Activated naive CD8-positive, alpha-beta T cell treated with anti-CD3 and anti-CD28 coated beads, Interleukin-2, amount 10 ng/mL, durations not matched to agents 7 days and 5 days (primary cell): ENCODE measurements around the gene BCL2L2. TPM values are rescaled to one million over a fixed set of nuclear protein-coding genes. Genes with fewer than 3 reads are reported as not detected.

Experiments used
- ATAC-seq: fragments of 150-1000 bp; cut with Tn5 transposase; one replicate; pipeline ENCODE4 v1.10.0; 2021; ENCODE audit warnings: low read depth, moderate library complexity
- POLR2A ChIA-PET: fragments of 350-600 bp; sonication (Branson Sonifier 250); formaldehyde crosslinking; loops from one replicate; lab custom pipeline; 2021; ENCODE audit warnings: antibody characterized with exemption; lab: Charles Lee
- DNase-seq: peaks from one replicate; pipeline ENCODE4 v3.0.0; 2021
- H3K27ac Mint-ChIP-seq: one replicate; pipeline ENCODE4 v1.8.0; 2022; ENCODE audit warnings: mild to moderate bottlenecking, mixed read lengths
- H3K27me3 Mint-ChIP-seq: one replicate; pipeline ENCODE4 v1.8.0; 2022; ENCODE audit warnings: mild to moderate bottlenecking, moderate library complexity, mixed read lengths
- H3K36me3 Mint-ChIP-seq: one replicate; pipeline ENCODE4 v1.8.0; 2021; ENCODE audit warnings: mild to moderate bottlenecking, mixed read lengths
- H3K4me1 Mint-ChIP-seq: one replicate; pipeline ENCODE4 v1.8.0; 2021; ENCODE audit warnings: mixed read lengths
- H3K4me3 Mint-ChIP-seq: one replicate; pipeline ENCODE4 v1.8.0; 2022; ENCODE audit warnings: mild to moderate bottlenecking, moderate library complexity, mixed read lengths
- H3K9me3 Mint-ChIP-seq: one replicate; pipeline ENCODE4 v1.8.0; 2021; ENCODE audit warnings: mixed read lengths
- total RNA-seq, 2 experiments: library from RNA; stranded (reverse); gene quantifications; one replicate each; pipeline ENCODE4 v1.2.3, GENCODE V29; 2021

The BCL2L2 gene
- total RNA-seq, 2 experiments from 2014 or later = 3.7 to 5.7 TPM

DNA sequence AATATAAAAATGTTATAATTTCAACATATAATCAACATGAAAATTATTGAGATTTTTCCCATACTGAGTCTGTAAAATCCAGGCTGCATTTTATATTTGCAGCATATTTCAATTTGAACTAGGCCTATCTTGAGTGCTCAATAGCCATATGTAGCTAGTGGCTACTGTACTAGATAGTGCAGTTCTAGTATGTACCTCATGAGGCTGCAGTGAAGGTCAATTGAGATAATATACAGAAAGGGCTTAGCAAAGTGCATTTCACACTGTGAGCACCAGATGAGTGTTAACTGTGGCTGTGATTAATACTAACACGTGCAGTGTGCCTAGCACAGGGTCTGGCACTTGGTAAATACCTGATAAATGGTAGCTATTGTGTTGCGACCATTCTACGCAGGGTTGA lies 51.4 kb downstream of the BCL2L2 start:
- Mint-ChIP-seq H3K36me3 (no peaks in the 10 kb centered on the region), H3K27ac (no peak overlapping the region), H3K4me3 (no peak overlapping the region), H3K9me3 (no peaks in the 10 kb centered on the region), H3K4me1 (peaks cover under 1% of the 10 kb centered on the region), H3K27me3 (peaks cover 26% of the 10 kb centered on the region)
- DNase-seq (no peak), ATAC-seq (no peak)
- POLR2A ChIA-PET = no interaction called here

DNA sequence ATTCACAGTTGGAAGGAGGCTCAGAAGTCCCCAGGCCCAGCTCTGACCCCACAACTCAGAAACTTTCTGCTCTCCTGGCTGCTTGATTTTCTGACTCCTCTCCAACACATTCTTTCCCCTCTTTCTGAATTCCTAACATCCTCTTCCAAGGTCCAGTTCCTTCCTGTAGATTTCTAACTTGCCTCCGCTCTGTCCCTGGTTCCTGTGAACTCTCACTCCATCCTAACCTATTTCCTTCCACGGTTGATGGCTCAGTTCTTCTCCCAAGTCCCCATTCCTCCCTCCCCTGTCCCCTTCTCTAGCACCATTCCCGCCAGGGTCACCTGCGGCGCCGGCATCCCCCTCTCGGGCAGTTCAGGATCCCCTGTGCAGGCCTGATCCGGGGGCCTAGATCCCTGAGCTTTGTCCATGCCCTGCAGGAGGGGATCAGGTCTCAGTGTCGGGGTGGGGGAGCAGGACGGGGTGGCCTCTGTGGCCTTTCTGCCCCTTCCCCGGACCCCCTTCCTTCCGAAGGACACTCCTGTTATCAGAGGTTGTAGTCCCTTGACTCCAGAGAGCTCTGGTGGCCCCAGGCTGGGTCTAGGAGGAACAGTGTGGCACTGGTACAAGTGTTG lies 52.0 kb downstream of the BCL2L2 start:
- no peaks in the 10 kb centered on the region for H3K36me3 Mint-ChIP-seq
- H3K4me1 Mint-ChIP-seq = no peaks in the 10 kb centered on the region
- ATAC-seq = no peak
- POLR2A ChIA-PET = no interaction called here
- H3K27me3 Mint-ChIP-seq = peaks cover 26% of the 10 kb centered on the region
- H3K4me3 Mint-ChIP-seq = no peak overlapping the region
- no peaks in the 10 kb centered on the region for H3K9me3 Mint-ChIP-seq
- no peak for DNase-seq
- H3K27ac Mint-ChIP-seq = no peak overlapping the region

DNA sequence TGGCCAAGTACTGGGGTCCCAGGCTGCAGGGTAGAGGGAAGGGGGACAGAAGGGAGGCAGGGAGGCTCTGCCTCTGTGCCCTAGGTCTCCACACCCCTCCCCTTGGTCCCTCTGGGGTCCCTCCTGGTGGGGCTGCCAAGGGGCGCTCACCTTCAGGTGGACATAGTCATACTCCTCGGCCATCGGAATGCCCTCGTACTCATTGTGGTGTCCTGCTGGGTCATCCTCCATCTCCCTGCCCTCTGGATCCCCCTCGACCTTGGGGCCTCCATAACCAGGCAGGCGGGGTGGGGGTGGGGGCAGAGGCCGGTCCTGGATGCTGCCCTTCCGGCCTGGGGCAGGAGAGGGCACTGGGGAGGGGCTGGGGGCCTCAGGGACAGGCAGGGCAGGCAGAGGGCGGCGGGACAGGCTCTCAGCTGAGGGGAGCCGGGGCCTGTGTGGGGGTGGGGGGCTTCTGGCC lies 52.6 kb downstream of the BCL2L2 start:
- H3K9me3 Mint-ChIP-seq = no peaks in the 10 kb centered on the region
- no peak for DNase-seq
- peaks cover 26% of the 10 kb centered on the region for H3K27me3 Mint-ChIP-seq
- ATAC-seq = no peak
- H3K4me3 Mint-ChIP-seq = no peak overlapping the region
- POLR2A ChIA-PET = no interaction called here
- H3K36me3 Mint-ChIP-seq = no peaks in the 10 kb centered on the region
- no peaks in the 10 kb centered on the region for H3K4me1 Mint-ChIP-seq
- no peak overlapping the region for H3K27ac Mint-ChIP-seq

DNA sequence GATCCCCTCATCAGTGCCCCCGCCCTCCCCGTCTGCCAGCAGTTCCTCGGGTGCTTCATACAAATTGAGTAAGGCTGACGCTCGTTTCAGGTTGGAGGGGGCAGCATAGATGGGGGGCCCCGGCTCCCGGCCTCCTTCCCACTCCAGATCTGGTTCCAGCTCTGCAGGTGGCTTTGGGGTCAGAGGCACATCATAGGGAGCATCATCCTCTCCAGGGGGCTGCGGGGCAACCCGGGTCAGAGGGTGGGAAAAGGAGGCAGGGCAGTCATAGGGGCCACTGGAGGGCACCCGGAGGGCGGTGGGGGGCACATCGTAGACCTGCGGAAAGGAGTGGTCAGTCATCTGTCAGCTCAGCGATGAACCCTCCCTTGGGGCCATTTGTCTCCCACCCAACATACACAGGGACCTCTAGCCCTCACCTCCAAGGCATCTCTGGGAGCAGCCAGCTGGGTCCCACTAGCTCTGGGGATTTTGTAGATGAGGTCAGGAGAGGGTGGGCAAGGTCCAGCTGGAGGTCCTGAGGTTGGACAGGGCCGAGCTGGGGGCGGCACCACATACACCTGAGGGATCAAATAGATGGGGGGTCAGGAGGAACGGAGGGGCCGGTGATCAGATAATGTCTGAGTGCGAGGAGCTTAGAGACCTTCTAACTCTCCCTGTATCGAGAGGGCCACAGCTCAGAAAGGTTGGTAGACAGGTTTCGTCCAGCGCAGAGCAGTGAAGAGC lies 53.3 kb downstream of the BCL2L2 start:
- H3K36me3 Mint-ChIP-seq = no peaks in the 10 kb centered on the region
- H3K4me3 Mint-ChIP-seq = no peak overlapping the region
- H3K27ac Mint-ChIP-seq = no peak overlapping the region
- DNase-seq (no peak), ATAC-seq (no peak)
- no peaks in the 10 kb centered on the region for H3K9me3 Mint-ChIP-seq
- POLR2A ChIA-PET = no interaction called here
- no peaks in the 10 kb centered on the region for H3K4me1 Mint-ChIP-seq
- peaks cover 26% of the 10 kb centered on the region for H3K27me3 Mint-ChIP-seq

DNA sequence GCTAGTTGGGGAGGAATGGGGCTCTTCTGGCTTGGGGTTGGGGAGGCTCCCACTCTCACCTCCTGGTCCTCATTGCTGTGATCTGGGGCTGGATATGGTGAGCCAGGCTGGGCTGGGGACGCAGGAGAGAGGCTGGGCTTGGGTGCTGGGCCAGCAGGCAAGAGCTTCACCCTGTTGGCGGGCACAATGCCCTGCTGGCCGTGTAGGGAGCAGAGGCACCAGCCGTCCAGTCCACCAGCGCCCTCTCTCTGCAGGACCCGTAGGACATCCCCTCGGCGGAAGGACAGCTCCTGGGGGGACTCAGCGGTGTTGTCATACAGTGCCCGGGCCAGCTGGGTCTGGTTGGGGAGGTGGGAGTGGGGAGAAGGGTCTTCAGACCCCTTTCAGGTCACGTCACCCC lies 53.9 kb downstream of the BCL2L2 start:
- no peak overlapping the region for H3K4me3 Mint-ChIP-seq
- H3K36me3 Mint-ChIP-seq = no peaks in the 10 kb centered on the region
- POLR2A ChIA-PET = no interaction called here
- no peaks in the 10 kb centered on the region for H3K4me1 Mint-ChIP-seq
- DNase-seq (no peak), ATAC-seq (no peak)
- no peak overlapping the region for H3K27ac Mint-ChIP-seq
- no peaks in the 10 kb centered on the region for H3K9me3 Mint-ChIP-seq
- peaks cover 24% of the 10 kb centered on the region for H3K27me3 Mint-ChIP-seq

DNA sequence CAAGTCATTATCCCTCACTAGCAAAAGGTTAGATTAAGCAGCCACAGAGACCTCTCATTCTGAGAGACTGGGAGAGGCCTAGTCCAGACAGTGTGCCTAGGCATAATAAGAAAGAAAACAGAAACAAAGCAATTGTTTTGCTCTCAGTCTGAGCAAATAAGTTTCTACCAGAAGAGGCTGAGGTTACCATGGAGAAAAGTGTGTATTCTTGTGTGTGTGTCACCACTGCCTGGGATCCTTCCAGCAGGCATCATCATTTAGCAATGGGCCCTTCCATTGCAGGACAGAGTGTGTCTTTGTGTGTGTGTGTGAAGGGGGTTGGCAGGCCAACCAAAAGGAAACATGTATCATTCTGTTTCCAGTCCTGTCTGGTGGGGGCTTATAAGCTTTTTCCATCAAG lies 54.7 kb downstream of the BCL2L2 start:
- H3K27ac Mint-ChIP-seq = no peak overlapping the region
- no peak for ATAC-seq
- POLR2A ChIA-PET = no interaction called here

More for the DNA sequence above, 54.7 kb downstream of the BCL2L2 start:
- no peaks in the 10 kb centered on the region for H3K4me1 Mint-ChIP-seq
- no peaks in the 10 kb centered on the region for H3K36me3 Mint-ChIP-seq
- DNase-seq = no peak
- H3K4me3 Mint-ChIP-seq = no peak overlapping the region
- peaks cover 24% of the 10 kb centered on the region for H3K27me3 Mint-ChIP-seq
- no peaks in the 10 kb centered on the region for H3K9me3 Mint-ChIP-seq

Other genes with a start within 250 kb of the BCL2L2 start
- 1 to 10 TPM; 2.3 to 2.4 TPM for gene CDH24, start 249.3 kb upstream of the BCL2L2 start, total RNA-seq
- 100 to 1,000 TPM; 212 to 214 TPM for gene ACIN1, start 211.7 kb upstream of the BCL2L2 start, total RNA-seq
- gene C14orf119, start 211.3 kb upstream of the BCL2L2 start, total RNA-seq = 10 to 100 TPM; 46.6 to 47.4 TPM
- gene CIROP, start 201.8 kb upstream of the BCL2L2 start, total RNA-seq = not detected
- 1 to 10 TPM; 1.8 to 2.1 TPM for gene CEBPE, start 187.6 kb upstream of the BCL2L2 start, total RNA-seq
- 1 to 10 TPM; 1.8 to 3.1 TPM for gene SLC7A8, start 123.2 kb upstream of the BCL2L2 start, total RNA-seq
- gene RNF212B, start 68.9 kb upstream of the BCL2L2 start, total RNA-seq = not detected
- gene HOMEZ, start 20.7 kb upstream of the BCL2L2 start, total RNA-seq = 10 to 100 TPM; 11.8 to 12.8 TPM
- 10 to 100 TPM; 50.8 to 51.7 TPM for gene PPP1R3E, start 4.0 kb upstream of the BCL2L2 start, total RNA-seq
- gene PABPN1, start 14.6 kb downstream of the BCL2L2 start, total RNA-seq = 100 to 1,000 TPM; 207 to 208 TPM
- 1 to 10 TPM; 3.4 to 4.8 TPM for gene SLC22A17, start 46.1 kb downstream of the BCL2L2 start, total RNA-seq
- gene EFS, start 58.3 kb downstream of the BCL2L2 start, total RNA-seq = not detected
- under 1 TPM in 1 of 2 experiments, not detected in 1; 0.39 TPM for gene IL25, start 66.0 kb downstream of the BCL2L2 start, total RNA-seq
- gene CMTM5, start 70.2 kb downstream of the BCL2L2 start, total RNA-seq = not detected
- not detected for gene MYH6, start 101.4 kb downstream of the BCL2L2 start, total RNA-seq
- not detected for gene MYH7, start 128.8 kb downstream of the BCL2L2 start, total RNA-seq
- gene NGDN, start 162.9 kb downstream of the BCL2L2 start, total RNA-seq = 10 to 100 TPM; 48.0 to 50.8 TPM
- 1 to 10 TPM in 1 of 2 experiments, under 1 TPM in 1; 0.75 to 1.4 TPM for gene ZFHX2, start 244.9 kb downstream of the BCL2L2 start, total RNA-seq
- 10 to 100 TPM; 14.2 to 19.2 TPM for gene THTPA, start 249.4 kb downstream of the BCL2L2 start, total RNA-seq